ENCODE data around the gene EIF2S1. TPM values are rescaled to one million over a fixed set of nuclear protein-coding genes. Genes with fewer than 3 reads are reported as not detected.

Gene EIF2S1
- total RNA-seq (2014; rRNA removed; shearing (Covaris generic)), result 230 and 285 TPM in 2 replicates

GRCh38 chr14:67359775-67360469 is at the start of gene EIF2S1, which contains the start of gene ATP6V1D:
Gene EIF2S1, plus strand, starts transcription at chr14:67360328. Its CDS starts 4,440 bp downstream, at chr14:67364768.
Gene ATP6V1D, minus strand, starts transcription at chr14:67359804. Its CDS starts 106 bp downstream, at chr14:67359698.

GRCh38 chr14:67411820-67412421 is 51.8 kb downstream of the EIF2S1 start, which contains the start of gene PLEK2:
Gene PLEK2, minus strand, starts transcription at chr14:67412165. Its CDS starts 106 bp downstream, at chr14:67412059.

Small RNA genes within 50 kb of the gene (small RNA-seq; reads per million reads assigned to genes)
- gene RF00019, result not detected

Other genes with a start within 250 kb of the EIF2S1 start
- gene GARIN2, start 170.9 kb upstream of the EIF2S1 start, total RNA-seq (2014; rRNA removed; shearing (Covaris generic)), result not detected in 2 replicates
- gene PALS1, start 118.9 kb upstream of the EIF2S1 start, total RNA-seq (2014; rRNA removed; shearing (Covaris generic)), result 16.7 and 19.4 TPM in 2 replicates
- gene ATP6V1D, start 524 bp upstream of the EIF2S1 start, total RNA-seq (2014; rRNA removed; shearing (Covaris generic)), result 65.9 and 78.8 TPM in 2 replicates
- 0.50 TPM in 1 of 2 replicates, not detected in the other for gene PLEK2, start 51.8 kb downstream of the EIF2S1 start, total RNA-seq (2014; rRNA removed; shearing (Covaris generic))
- gene TMEM229B, start 128.4 kb downstream of the EIF2S1 start, total RNA-seq (2014; rRNA removed; shearing (Covaris generic)), result 7.1 and 9.8 TPM in 2 replicates
- 7.0 and 11.1 TPM in 2 replicates for gene PLEKHH1, start 173.0 kb downstream of the EIF2S1 start, total RNA-seq (2014; rRNA removed; shearing (Covaris generic))
- 15.8 and 30.7 TPM in 2 replicates for gene PIGH, start 239.9 kb downstream of the EIF2S1 start, total RNA-seq (2014; rRNA removed; shearing (Covaris generic))